MCF 10A (cell line): ENCODE measurements around the gene LRRC42. TPM values are rescaled to one million over a fixed set of nuclear protein-coding genes. Genes with fewer than 3 reads are reported as not detected.

Source experiments
- BruUV-seq: library from RNA; stranded (reverse); fragments of 400-500 nt; replicated peaks from 2 replicates; lab custom pipeline; 2021; lab: Mats Ljungman, UMichigan
- CTCF ChIA-PET: fragments of 300-600 bp; sonication (Branson Sonifier 250); formaldehyde crosslinking; extraction: SDS; loops from one replicate; lab custom pipeline; 2021; ENCODE audit warnings: antibody characterized with exemption, inconsistent platforms; lab: Yijun Ruan, JAX
- POLR2A ChIA-PET: fragments of 300-600, 350-650 bp; sonication (Branson Sonifier 250); formaldehyde crosslinking; extraction: SDS; loops from one replicate; lab custom pipeline; 2020; ENCODE audit warnings: antibody characterized with exemption, inconsistent platforms; lab: Yijun Ruan, JAX
- DNase-seq: peaks from one replicate; pipeline ENCODE4 v3.0.0-alpha.2; 2018; ENCODE audit not compliant: unreplicated experiment
- H3K27ac Mint-ChIP-seq: one replicate; pipeline ENCODE4 v1.8.0; 2022; ENCODE audit warnings: mild to moderate bottlenecking, low read depth, mixed read lengths; ENCODE audit not compliant: unreplicated experiment
- H3K27me3 Mint-ChIP-seq: one replicate; pipeline ENCODE4 v1.8.0; 2022; ENCODE audit warnings: mixed read lengths; ENCODE audit not compliant: insufficient read depth, unreplicated experiment
- H3K36me3 Mint-ChIP-seq: one replicate; pipeline ENCODE4 v1.8.0; 2022; ENCODE audit warnings: mild to moderate bottlenecking, moderate library complexity, mixed read lengths; ENCODE audit not compliant: insufficient read depth, unreplicated experiment
- H3K4me1 Mint-ChIP-seq: one replicate; pipeline ENCODE4 v1.8.0; 2022; ENCODE audit warnings: mixed read lengths; ENCODE audit not compliant: insufficient read depth, unreplicated experiment
- H3K4me3 Mint-ChIP-seq: one replicate; pipeline ENCODE4 v1.8.0; 2022; ENCODE audit warnings: mild to moderate bottlenecking, moderate library complexity, mixed read lengths; ENCODE audit not compliant: unreplicated experiment
- H3K9me3 Mint-ChIP-seq: one replicate; pipeline ENCODE4 v1.8.0; 2022; ENCODE audit warnings: mixed read lengths; ENCODE audit not compliant: unreplicated experiment
- CTCF ChIP-seq: fragments of 200-600 bp; IDR thresholded peaks from one replicate; pipeline ENCODE4 v1.8.0; 2022; ENCODE audit warnings: antibody characterized with exemption, mild to moderate bottlenecking; ENCODE audit not compliant: unreplicated experiment
- intact Hi-C: fragments of 100-400 bp; cut with micrococcal nuclease; formaldehyde crosslinking; loops from 2 replicates; pipeline ENCODE4 v1.14.1; 2022
- total RNA-seq: library from RNA; stranded (reverse); gene quantifications from 2 replicates; pipeline ENCODE4 v1.2.3, GENCODE V29; 2022

LRRC42 gene
- total RNA-seq, 1 experiment from 2014 or later = 41.2 TPM

GRCh38 chr1:54011316-54012007 lies 65.3 kb downstream of the LRRC42 start:
- POLR2A ChIA-PET = no interaction called here
- no TSS peak for BruUV-seq
- no peak overlapping the region for H3K27ac Mint-ChIP-seq
- DNase-seq = no peak
- peaks cover 4% of the 10 kb centered on the region for H3K36me3 Mint-ChIP-seq
- intact Hi-C loops = no loop called here
- no peak overlapping the region for H3K4me3 Mint-ChIP-seq
- H3K9me3 Mint-ChIP-seq = no peaks in the 10 kb centered on the region
- CTCF ChIA-PET = interaction anchor here (0.8 kb wide), 1 partner anchor 52 kb away, joined by 3 read pairs; no protein-coding TSS in a partner anchor
- peaks cover 8% of the 10 kb centered on the region for H3K4me1 Mint-ChIP-seq
- H3K27me3 Mint-ChIP-seq = peaks cover 35% of the 10 kb centered on the region
- no peak for TF ChIP-seq CTCF

GRCh38 chr1:54012008-54012325 lies 65.8 kb downstream of the LRRC42 start:
- Mint-ChIP-seq H3K9me3 (no peaks in the 10 kb centered on the region), H3K27me3 (peaks cover 30% of the 10 kb centered on the region), H3K4me3 (no peak overlapping the region), H3K36me3 (peaks cover 4% of the 10 kb centered on the region), H3K27ac (no peak overlapping the region), H3K4me1 (peaks cover 13% of the 10 kb centered on the region)
- no TSS peak for BruUV-seq
- ChIA-PET CTCF (interaction anchor here (0.6 to 0.8 kb wide), 2 partner anchors 52 to 192 kb away, joined by 3 to 4 read pairs; no protein-coding TSS in a partner anchor), POLR2A (no interaction called here)
- TF ChIP-seq CTCF = no peak
- intact Hi-C loops = no loop called here
- no peak for DNase-seq

- DNase-seq = no peak
- no TSS peak for BruUV-seq
- peaks cover 4% of the 10 kb centered on the region for H3K36me3 Mint-ChIP-seq
- H3K27me3 Mint-ChIP-seq = peaks cover 29% of the 10 kb centered on the region
- ChIA-PET POLR2A (no interaction called here), CTCF (no interaction called here)
- peaks cover 13% of the 10 kb centered on the region for H3K4me1 Mint-ChIP-seq
- no peaks in the 10 kb centered on the region for H3K9me3 Mint-ChIP-seq
- intact Hi-C loops = no loop called here
- no peak overlapping the region for H3K27ac Mint-ChIP-seq
- TF ChIP-seq CTCF = no peak
- H3K4me3 Mint-ChIP-seq = no peak overlapping the region
Measured at GRCh38 chr1:54012863-54013262, 66.7 kb downstream of the LRRC42 start.

GRCh38 chr1:54013393-54014008 lies 67.4 kb downstream of the LRRC42 start:
- no peak overlapping the region for H3K27ac Mint-ChIP-seq

More at GRCh38 chr1:54013393-54014008, 67.4 kb downstream of the LRRC42 start:
- no peak for TF ChIP-seq CTCF
- H3K9me3 Mint-ChIP-seq = no peaks in the 10 kb centered on the region
- H3K27me3 Mint-ChIP-seq = peaks cover 29% of the 10 kb centered on the region
- CTCF ChIA-PET = no interaction called here
- DNase-seq = no peak
- intact Hi-C loops = no loop called here
- H3K36me3 Mint-ChIP-seq = peaks cover 4% of the 10 kb centered on the region
- H3K4me1 Mint-ChIP-seq = peaks cover 13% of the 10 kb centered on the region
- BruUV-seq = no TSS peak
- POLR2A ChIA-PET = interaction anchor here (3.7 kb wide), 1 partner anchor 39 kb away, joined by 25 read pairs; the partner anchor contains the start of genes TCEANC2 and TMEM59
- H3K4me3 Mint-ChIP-seq = no peak overlapping the region
